ENCODE measurements around the gene COL5A1.

DNA sequence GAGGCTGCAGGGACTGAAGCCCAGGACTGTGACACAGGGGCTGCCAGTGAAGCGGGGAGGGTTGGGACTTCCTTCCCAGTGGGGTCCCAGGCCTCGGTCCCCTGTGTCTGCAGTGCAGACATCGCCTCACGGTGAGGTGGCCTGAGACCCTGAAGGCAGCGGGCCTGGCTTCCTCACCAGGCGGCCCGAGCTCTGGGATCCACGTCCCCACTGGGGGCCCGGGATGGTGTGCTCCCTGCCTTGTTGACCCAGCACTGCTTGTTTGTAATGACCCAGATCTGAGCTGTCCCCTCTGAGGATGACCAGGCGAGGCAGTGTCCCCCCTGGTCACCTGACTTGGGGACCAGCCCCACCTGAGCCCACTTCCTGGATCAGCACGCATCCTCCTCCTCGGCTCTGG lies 53.1 kb downstream of the COL5A1 start:
- TF ChIP-seq SUZ12 (IDR thresholded peaks at IDR 0.05; ENCODE audit: extremely low read depth, insufficient read depth, insufficient read length) (no peak), YY1 (IDR thresholded peaks at IDR 0.05; ENCODE audit: insufficient read depth, insufficient read length) (no peak)
